GM21367 (cell line): ENCODE data around the gene TMEM217.

Experiments
- ATAC-seq: cut with Tn5 transposase; IDR thresholded peaks from one replicate; pipeline ENCODE4 v1.9.1; 2021; ENCODE audit not compliant: unreplicated experiment

TMEM217 gene

GRCh38 chr6:37244430-37245310 lies 13.3 kb downstream of the TMEM217 start:
- ATAC-seq, result no peak

DNA sequence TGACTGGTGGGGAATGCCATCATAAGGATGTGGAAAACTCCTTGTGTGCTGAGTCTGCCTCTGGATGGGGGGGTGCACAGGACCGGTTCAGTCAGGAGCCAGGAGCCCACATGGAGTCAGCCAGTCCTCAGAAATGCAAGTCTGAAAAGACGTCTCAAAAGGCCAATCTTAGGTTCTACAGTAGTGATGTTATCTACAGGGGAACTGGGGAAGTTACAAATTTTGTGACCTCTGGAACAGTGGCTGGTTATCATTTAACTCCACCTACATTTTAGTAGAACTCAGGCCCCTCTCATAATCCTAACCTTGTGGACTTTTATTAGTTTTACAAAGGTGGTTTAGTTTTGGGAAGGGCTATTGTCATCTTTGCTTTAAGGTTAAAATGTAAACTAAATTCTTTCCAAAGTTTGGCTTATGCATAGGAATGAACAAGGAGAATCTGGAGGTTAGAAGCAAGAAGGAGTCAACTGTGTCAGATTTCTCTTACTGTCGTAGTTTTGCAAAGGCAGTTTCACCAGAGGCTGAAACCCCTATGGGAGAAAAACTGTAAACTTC lies 14.1 kb downstream of the TMEM217 start:
- no peak for ATAC-seq

DNA sequence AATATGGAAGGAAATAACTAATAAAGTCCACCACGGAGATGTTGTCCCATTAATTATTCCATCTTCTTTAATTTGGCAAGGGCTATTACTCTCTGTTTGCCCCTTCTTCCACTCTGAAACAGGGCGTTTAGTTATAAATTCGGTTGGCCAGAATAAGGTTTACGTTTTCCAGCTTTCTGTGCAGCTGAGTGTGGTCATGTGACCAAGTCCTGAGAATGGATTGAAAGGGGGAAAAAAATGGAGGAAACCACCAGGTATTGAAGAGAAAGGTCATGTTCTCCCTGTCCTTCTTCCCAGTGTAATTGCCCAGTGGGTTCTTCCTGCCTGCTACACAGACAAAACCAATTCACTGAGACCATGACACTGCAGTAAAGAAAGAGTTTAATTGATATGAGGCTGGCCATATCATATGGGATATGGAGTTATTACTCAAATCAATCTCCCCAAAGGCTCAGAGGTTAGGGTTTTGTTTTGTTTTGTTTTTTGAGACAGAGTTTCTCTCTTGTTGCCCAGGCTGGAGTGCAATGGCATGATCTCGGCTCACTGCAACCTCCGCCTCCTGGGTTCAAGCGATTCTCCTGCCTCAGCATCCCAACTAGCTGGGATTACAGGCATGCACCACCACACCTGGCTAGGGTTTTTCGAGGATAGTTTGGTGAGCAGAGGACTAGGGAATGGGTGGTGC lies 14.7 kb downstream of the TMEM217 start:
- ATAC-seq, result no peak

DNA sequence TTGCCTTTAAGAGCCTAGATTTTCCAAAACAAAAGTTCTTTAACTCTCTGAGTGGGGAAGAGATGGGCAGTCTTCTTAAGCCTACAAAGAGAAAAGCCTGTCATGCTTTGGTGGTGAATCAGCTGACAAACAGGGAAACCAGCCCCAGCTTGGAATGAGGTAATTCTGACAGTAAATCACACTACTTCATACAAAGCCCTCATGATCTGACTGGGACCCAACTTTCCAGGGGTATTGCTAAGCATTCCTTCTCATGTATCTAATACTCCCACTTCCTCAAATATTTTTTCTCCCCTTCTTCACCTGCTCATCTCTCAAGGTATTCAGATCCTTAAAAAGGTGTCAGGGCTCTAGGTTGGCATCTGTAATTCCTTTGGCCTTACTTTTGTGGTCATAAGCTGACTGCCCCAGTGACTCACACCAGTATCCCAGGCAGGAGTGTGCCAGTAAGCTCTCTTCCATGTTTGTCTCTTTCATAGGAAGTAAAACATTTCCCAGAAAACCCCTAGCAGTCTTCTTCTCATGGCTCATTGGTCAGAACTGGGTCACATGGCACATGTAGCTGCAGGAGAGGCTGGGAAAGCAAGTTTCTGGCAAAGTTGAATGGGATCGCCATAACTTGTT lies 15.4 kb downstream of the TMEM217 start:
- no peak for ATAC-seq

DNA sequence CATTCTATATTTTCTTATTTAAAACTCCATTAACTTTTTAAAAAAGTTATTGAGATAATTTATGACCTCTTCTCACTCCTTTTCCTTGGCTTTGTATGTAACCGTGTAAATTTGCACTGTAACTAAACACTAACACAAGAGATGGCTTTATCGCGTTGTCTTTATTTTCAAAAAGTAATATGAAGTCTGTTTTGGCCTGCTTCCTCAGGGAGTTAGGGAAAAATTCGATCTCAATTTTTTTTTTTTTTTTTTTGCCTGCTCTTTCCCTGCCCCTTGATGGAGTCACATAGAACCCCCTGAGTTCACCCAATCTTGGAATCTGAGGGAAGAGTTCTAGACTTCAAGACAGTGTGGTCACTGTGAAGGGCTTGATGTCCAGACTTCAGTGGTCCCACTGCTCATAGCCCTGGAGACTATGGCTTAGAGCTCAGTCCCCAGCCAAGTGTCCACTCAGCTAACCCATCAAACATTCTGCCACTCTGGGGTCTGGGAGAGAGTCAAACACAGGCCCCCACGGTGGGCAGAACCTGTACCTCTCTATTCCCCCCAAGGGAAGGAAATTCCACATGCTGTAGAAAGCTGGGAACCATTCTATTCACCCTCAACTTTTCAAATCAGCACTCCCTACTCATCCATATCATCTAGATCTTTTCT lies 16.0 kb downstream of the TMEM217 start:
- ATAC-seq, result no peak

DNA sequence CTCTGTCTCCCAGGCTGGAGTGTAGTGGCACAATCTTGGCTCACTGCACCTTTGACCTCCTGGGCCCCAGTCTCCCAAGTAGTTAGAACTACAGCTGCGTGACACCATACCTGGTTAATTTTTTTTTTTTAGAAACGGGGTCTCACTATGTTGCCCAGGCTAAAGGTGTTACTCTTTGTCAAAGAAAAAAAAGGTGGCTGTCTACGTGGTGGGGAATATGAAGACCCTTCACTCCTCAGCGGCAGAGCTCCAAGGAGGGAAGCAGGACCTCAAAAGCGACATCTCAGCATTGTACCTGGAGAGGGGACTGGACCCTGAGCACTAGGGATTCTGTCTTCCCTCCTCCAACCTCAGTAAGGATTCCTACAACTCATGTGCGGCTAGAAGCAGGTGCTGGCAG lies 16.8 kb downstream of the TMEM217 start:
- no peak for ATAC-seq

DNA sequence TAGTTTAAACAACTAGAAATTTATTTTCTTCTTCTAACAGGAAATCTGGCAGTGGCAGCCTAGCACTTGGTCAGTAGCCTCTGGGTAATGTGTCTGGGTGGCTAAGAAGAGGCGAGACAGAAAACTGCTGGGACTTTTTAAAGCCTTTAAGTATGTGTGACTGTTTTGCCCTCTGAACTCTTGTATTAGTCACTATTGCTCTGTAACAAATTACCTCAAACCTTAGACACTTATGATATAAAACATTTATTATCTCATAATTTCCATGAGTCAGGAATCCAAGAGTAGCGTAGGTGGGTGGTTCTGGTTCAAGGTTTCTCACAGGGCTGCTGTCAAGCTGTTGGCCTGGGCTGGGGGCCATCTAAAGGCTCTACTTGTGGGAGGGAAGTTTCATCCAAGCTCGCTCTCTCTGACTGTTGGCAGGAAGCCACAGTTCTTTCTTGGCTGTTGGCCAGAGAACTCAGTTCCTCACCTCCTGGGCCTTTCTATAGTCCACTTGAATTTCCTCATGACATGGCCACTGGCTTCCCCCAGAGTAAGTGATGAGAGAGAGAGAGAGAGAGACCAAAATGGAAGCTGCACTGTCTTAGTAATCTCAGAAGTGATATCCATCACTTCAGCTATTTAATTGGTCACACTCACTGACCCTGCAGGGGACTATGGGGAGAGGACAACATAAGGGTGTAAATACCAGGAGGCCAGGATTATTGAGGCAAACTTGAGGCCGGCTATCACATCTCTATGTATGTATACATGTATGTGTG lies 17.8 kb downstream of the TMEM217 start:
- ATAC-seq, result no peak

GRCh38 chr6:37239526-37239925 lies 18.4 kb downstream of the TMEM217 start:
- ATAC-seq, result no peak

- ATAC-seq, result no peak
Measured at GRCh38 chr6:37238381-37238780, 19.6 kb downstream of the TMEM217 start.

GRCh38 chr6:37237789-37238188 lies 20.2 kb downstream of the TMEM217 start:
- no peak for ATAC-seq

GRCh38 chr6:37236921-37237320 lies 21.0 kb downstream of the TMEM217 start:
- ATAC-seq, result no peak

- ATAC-seq, result no peak
Measured at GRCh38 chr6:37233541-37233940, 24.4 kb downstream of the TMEM217 start.

GRCh38 chr6:37232430-37233017 lies 25.4 kb downstream of the TMEM217 start:
- no peak for ATAC-seq

DNA sequence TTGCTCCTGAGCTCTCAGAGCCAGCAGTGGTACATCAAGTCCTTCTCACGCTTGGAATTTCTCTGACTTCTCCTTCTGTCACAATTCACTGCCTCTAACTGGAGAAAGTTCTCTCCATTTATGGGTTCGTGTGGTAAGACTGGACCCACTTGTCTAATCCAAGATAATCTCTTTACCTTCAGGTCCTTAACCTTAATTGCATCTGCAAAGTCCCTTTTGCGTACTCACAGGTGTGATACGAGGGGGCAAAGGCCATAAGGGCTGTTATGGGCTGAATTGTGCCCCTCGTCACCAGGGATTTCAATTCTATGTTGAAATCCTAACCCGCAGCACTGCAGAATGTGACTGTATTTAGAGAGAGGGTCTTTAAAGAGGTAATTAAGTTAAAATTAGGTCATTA lies 27.8 kb downstream of the TMEM217 start:
- ATAC-seq, result no peak

DNA sequence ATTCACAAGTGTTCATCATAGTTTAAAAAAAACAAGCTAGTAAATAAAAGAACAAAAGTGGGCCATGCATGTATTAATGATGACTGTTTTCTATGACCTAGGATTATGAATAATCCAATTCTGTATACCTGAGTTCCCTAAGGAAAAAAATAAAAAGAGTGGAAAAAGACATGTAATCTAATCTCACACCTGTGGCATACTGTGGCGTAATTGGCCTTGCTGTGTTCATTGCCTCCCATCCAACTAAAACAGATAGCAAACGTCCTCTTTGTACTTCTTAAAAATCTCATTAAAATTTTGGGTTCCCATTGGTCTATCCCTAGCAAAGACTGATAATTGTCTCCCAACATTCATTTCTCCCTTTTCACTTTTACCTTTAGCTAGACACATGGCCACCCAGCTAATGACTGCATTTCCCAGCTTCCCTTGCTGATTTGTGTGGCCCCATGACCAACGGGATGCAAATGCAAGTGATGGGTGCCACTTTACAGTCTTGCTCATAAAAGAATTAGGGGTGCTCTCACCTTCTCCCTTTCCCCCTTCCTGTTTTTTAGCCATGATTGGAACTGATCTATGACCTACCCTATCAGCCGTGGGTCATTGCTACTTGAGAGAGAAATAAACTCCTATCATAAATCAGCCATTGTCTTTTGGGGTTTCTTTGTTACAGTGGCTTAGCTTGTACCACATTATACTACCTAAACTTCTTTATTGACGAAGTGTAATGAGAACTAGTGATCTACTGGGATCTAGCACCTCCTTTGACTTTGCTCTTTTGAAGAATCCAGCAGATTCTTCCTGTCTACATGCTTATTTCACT lies 32.4 kb downstream of the TMEM217 start:
- no peak for ATAC-seq

DNA sequence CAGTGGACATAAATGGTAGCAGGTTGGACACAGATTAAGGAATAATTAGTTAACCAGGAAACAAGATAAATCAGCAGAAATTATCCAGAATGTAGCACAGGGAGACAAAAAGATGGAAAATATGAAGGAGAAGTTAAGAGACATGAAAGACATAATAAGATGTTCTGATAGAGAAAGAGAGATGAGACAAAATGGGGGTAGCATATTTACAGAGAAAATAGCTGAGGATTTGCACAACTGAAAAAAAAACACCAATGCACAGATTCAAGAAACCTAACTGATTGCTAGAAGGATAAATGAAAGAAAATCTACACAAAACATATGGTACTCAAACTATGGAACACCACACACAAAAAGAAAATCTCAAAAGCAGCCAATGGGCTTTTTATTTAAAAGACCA lies 35.0 kb downstream of the TMEM217 start:
- ATAC-seq, result no peak

- peak; percentile 89 for ATAC-seq
Measured at GRCh38 chr6:37222125-37222967, 35.6 kb downstream of the TMEM217 start.

- no peak for ATAC-seq
Measured at GRCh38 chr6:37221585-37222124, 36.3 kb downstream of the TMEM217 start.
